HG03066 (cell line): Measurements from ENCODE around the gene FFAR1.

ENCODE experiments used
- ATAC-seq: cut with Tn5 transposase; IDR thresholded peaks from one replicate; pipeline ENCODE4 v1.9.1; 2021; ENCODE audit warnings: low read depth; ENCODE audit not compliant: unreplicated experiment

The FFAR1 gene

DNA sequence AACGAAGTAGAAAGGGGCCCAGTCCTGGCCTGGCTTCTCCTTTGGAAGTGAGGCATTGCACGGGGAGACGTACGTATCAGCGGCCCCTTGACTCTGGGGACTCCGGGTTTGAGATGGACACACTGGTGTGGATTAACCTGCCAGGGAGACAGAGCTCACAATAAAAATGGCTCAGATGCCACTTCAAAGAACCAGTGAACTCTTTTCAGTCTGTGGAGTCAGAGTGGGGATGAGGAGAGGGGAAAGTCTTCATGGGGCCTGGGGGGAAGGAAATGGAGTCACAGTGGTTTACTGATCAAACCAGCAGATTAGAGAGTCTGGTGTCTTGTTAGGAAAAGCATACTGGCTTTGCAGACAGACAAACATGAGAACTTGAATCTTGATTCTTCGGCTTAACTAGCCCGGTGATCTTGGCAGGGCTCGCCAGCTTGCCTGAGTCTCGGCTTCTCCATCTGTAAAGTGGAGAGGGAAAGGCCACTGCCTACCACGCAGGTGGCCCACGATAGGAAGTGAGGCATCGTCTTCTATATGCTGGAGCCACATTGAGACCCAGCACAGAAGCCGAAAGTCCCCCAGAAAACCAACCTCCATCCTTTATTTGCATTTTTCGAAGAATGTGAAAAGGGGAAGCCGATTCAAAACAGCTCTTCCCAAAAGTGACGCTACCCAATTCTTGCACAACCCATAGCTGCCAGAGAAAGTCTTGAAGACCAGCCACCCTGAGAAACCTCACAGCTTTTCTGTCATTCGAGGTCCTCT, at the start of gene FFAR1:
FFAR1 (plus strand) TSS at position 732 of the 759 bp plus-strand sequence. CDS start 3,650 bp downstream, outside the sequence.
- peak; percentile 58 for ATAC-seq

- ATAC-seq: no peak
These were observed 49.8 kb upstream of the FFAR1 start for GRCh38 chr19:35297922-35298321.

DNA sequence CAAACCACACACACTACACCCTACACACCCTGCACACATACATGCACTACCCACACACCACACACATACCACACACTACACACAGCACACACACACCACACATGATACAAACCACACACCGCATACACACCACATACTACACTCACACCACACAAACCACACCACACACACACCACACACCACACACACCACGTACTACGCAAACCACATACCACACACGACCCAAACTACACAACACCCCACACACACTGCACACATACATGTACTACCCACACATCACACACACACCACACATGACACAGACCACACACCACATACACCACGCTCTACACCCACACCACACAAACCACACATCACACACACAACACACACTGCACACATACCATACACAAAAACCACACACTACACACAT, 49.1 kb upstream of the FFAR1 start:
- no peak for ATAC-seq

GRCh38 chr19:35299523-35300338, 48.0 kb upstream of the FFAR1 start:
- no peak for ATAC-seq

- ATAC-seq: no peak
These were observed 47.4 kb upstream of the FFAR1 start for GRCh38 chr19:35300339-35300649.

DNA sequence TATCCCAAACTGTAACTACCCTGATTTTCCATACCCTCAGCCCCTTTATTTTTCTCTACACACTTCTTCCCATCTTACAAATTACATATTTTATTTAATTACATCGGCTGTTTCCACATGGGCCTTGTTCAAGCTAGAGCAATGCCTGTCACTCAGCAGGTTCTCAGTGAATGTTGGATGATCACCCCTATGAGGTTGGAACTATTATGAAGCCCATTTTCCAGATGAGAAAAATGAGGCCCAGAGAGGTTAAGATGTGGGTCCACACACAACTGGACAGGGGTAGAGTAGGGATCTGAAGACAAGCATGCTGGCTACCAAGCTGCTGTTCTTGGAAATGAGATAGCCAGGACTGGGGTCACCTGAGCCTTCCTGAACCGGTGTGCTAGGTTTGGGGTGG, 45.7 kb upstream of the FFAR1 start:
- no peak for ATAC-seq

DNA sequence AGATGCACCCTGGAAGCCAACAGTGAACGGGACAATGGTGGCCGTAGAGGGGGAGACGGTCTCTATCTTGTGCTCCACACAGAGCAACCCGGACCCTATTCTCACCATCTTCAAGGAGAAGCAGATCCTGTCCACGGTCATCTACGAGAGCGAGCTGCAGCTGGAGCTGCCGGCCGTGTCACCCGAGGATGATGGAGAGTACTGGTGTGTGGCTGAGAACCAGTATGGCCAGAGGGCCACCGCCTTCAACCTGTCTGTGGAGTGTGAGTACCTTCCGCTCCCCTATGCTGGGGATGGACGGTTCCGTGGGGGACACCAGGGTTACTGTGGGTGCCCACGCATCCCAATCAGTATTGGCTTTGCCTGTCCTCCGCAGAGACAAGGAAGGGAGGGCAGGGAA, 45.3 kb upstream of the FFAR1 start:
- ATAC-seq: no peak

- no peak for ATAC-seq
These were observed 44.3 kb upstream of the FFAR1 start for GRCh38 chr19:35303357-35303915.

GRCh38 chr19:35304036-35304435, 43.7 kb upstream of the FFAR1 start:
- no peak for ATAC-seq

GRCh38 chr19:35305181-35305580, 42.5 kb upstream of the FFAR1 start:
- ATAC-seq: no peak

DNA sequence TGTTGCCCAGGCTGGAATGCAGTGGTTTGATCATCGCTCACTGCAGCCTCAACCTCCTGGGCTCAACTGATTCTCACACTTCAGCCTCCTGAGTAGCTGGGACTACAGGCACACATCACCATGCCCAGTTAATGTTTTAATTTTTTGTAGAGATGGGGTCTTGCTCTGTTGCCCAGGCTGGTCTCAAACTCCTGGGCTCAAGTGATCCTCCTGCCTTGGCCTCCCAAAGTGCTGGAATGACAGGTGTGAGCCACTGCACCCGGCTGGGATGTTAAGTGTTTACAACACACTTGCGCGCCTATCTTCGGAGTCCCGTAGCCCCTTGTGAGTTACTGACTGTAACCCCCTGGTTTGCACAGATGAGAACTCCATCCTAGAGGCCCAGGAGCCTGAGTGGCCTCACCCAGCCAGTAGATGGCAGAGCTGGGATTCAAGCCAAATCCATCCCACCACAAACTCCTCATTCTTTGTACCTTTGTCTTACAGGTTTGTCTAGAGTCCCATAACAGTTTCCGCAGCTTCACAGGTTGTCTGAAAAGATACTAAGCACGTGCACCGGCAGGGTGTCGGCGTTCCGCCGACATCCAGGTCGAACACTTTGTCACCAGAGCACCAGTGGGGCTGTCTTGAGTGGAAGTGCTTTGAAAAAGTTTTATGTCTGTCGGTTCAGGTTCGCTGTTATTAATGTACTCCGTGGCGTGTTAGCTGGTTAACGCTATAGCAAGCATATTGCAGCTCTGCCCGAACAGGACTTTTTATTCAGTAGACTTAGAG, 41.0 kb upstream of the FFAR1 start:
- no peak for ATAC-seq

GRCh38 chr19:35307931-35308330, 39.8 kb upstream of the FFAR1 start:
- no peak for ATAC-seq

DNA sequence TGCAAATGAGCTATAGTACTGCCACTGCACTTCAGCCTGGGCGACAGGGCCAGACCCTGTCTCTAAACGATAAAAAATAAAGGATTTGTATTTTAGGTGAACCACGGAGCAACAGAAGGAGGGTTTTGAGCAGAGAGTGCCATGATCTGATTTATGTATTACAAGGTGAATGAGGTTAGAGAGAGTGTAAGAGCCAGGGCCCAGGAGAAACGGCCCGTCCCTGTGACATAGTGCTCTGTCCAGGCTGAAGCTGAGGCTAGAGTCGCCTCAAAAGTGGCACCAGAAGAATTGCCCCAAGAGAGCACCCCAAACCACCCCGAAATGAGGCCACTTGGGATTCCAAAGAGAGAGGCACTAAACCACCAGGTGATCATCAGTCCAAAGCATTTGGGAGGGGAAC, 38.8 kb upstream of the FFAR1 start:
- ATAC-seq: no peak

GRCh38 chr19:35309481-35310279, 38.0 kb upstream of the FFAR1 start:
- no peak for ATAC-seq

DNA sequence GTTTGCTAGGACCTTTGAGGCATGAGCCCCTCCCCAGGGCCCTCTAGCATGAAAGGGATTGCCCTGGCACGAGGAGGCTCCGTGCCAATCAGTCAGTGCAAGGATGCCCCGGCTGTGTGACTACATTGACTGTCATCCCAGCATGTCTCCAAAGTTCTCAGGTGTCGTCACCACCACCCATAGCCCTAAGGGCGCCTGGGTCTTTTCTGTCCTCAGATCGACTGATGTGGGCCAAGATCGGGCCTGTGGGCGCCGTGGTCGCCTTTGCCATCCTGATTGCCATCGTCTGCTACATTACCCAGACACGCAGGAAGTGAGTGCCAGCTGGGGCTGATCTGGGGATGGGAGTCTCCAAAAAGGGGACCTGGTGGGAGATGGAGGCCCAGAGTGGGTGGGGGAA, 37.4 kb upstream of the FFAR1 start:
- ATAC-seq: no peak

GRCh38 chr19:35310811-35311465, 36.8 kb upstream of the FFAR1 start:
- no peak for ATAC-seq

DNA sequence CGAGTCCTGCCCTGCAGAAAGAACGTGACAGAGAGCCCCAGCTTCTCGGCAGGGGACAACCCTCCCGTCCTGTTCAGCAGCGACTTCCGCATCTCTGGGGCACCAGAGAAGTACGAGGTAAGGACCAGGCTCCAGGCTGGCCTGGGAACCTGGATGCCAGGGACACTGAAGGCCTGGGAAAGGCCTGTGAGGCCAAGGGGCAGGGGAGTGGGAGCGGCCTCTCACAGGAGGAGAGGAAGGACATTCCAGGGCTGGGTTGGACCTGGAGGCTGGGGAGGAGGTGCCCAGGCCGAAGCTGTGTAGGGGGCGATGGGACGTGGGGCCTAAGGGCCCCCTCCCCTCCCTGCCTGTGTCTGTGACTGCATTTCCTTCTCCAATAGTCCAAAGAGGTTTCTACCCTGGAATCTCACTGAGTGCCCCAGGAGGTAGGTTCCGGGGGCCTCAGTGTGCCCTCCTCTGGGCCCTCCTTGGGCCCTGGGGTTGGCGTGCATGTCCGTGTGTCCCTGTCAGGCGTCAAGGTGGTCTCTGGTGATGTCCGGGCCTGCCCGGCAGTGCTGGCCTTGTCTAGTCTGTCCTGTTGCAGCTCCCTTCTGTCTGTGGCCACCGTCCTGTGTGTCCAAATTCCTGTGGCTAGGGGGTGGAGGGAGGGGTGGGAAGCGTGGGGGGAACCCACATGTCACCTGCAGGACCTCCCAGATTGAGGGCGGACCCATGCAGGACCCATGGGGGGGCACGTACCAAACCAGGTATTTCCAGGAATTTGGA, 35.6 kb upstream of the FFAR1 start:
- no peak for ATAC-seq

GRCh38 chr19:35313587-35313986, 34.1 kb upstream of the FFAR1 start:
- no peak for ATAC-seq

DNA sequence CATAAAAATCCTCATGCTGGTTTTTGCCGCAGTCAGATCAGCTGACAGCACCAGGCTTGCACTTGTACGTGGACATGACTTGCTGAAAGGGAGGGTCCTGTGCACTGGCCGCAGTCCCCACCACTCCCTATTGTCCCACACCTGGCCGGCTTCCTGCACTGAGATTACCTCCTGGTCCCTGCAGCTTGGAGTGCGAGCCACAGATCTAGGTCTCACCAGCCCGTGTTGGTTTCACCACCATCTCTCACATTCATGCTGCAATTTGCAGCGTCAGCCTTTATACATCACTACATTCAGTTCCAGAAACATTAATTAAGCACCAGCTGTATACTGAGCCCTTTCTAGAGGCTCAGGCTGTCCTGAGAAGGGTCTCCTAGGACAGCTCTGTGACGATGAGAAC, 33.7 kb upstream of the FFAR1 start:
- ATAC-seq: no peak
